ENCODE measurements around the gene AGRN.

- no peak for TF ChIP-seq POLR2A (IDR thresholded peaks at IDR 0.05; ENCODE audit: extremely low read depth, insufficient read length)
- TF ChIP-seq, protein P1, sequence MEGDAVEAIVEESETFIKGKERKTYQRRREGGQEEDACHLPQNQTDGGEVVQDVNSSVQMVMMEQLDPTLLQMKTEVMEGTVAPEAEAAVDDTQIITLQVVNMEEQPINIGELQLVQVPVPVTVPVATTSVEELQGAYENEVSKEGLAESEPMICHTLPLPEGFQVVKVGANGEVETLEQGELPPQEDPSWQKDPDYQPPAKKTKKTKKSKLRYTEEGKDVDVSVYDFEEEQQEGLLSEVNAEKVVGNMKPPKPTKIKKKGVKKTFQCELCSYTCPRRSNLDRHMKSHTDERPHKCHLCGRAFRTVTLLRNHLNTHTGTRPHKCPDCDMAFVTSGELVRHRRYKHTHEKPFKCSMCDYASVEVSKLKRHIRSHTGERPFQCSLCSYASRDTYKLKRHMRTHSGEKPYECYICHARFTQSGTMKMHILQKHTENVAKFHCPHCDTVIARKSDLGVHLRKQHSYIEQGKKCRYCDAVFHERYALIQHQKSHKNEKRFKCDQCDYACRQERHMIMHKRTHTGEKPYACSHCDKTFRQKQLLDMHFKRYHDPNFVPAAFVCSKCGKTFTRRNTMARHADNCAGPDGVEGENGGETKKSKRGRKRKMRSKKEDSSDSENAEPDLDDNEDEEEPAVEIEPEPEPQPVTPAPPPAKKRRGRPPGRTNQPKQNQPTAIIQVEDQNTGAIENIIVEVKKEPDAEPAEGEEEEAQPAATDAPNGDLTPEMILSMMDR (IDR thresholded peaks at IDR 0.05; ENCODE audit: low read depth, low read length): no peak
- no peak for TF ChIP-seq MAX (IDR thresholded peaks at IDR 0.05; ENCODE audit: low read depth, low read length)
- TF ChIP-seq MYC (IDR thresholded peaks at IDR 0.05; ENCODE audit: low read depth, low read length): no peak
Measured at GRCh38 chr1:1085171-1085841, 65.4 kb downstream of the AGRN start.
